Middle frontal gyrus (tissue), 1 donor: ENCODE data around the gene AFF2.

ENCODE experiments used
- DNase-seq: peaks from one replicate; pipeline ENCODE4 v3.0.0-alpha.2; 2015; ENCODE audit warnings: low spot score; ENCODE audit errors: extremely low spot score

Gene AFF2

GRCh38 chrX:148500423-148501385 is at the start of gene AFF2:
TSS of gene AFF2 (plus strand) at chrX:148500617. CDS start at chrX:148501098, 481 bp downstream.
- no peak for DNase-seq

GRCh38 chrX:148457279-148457678 is 43.1 kb upstream of the AFF2 start:
- no peak for DNase-seq

GRCh38 chrX:148459343-148459742 is 41.1 kb upstream of the AFF2 start:
- no peak for DNase-seq

GRCh38 chrX:148466292-148466691 is 34.1 kb upstream of the AFF2 start:
- no peak for DNase-seq

GRCh38 chrX:148470324-148470723 is 30.1 kb upstream of the AFF2 start:
- no peak for DNase-seq

- no peak for DNase-seq
Observed at GRCh38 chrX:148474030-148474429, 26.4 kb upstream of the AFF2 start.

GRCh38 chrX:148492057-148492456 is 8.4 kb upstream of the AFF2 start:
- DNase-seq, result no peak

- DNase-seq, result no peak
Observed at GRCh38 chrX:148495176-148495575, 5.2 kb upstream of the AFF2 start.

- DNase-seq, result no peak
Observed at GRCh38 chrX:148498067-148498466, 2.4 kb upstream of the AFF2 start.

- DNase-seq, result no peak
Observed at GRCh38 chrX:148499638-148500422, 587 bp upstream of the AFF2 start.

- DNase-seq, result no peak
Observed at GRCh38 chrX:148501386-148502066, 1.1 kb downstream of the AFF2 start.

- DNase-seq, result no peak
Observed at GRCh38 chrX:148504506-148504905, 4.1 kb downstream of the AFF2 start.

GRCh38 chrX:148507418-148507817 is 7.0 kb downstream of the AFF2 start:
- DNase-seq, result no peak

GRCh38 chrX:148512453-148512852 is 12.0 kb downstream of the AFF2 start:
- no peak for DNase-seq

- no peak for DNase-seq
Observed at GRCh38 chrX:148513661-148514060, 13.2 kb downstream of the AFF2 start.

- DNase-seq, result no peak
Observed at GRCh38 chrX:148517176-148517575, 16.8 kb downstream of the AFF2 start.

GRCh38 chrX:148522006-148522405 is 21.6 kb downstream of the AFF2 start:
- no peak for DNase-seq

GRCh38 chrX:148523303-148524080 is 23.1 kb downstream of the AFF2 start:
- DNase-seq, result no peak

GRCh38 chrX:148530464-148531077 is 30.2 kb downstream of the AFF2 start:
- DNase-seq, result no peak

- DNase-seq, result no peak
Observed at GRCh38 chrX:148534291-148534690, 33.9 kb downstream of the AFF2 start.
